ENCODE measurements around the gene NTN3.

Gene NTN3

GRCh38 chr16:2426941-2427361, 44.1 kb upstream of the NTN3 start:
- peak overlapping the region; percentile 78 to 92 (median 91) for H3K4me3 Mint-ChIP-seq
- no peaks in the 10 kb centered on the region for H3K27me3 Mint-ChIP-seq (ENCODE audit: low read depth)
- H3K4me1 Mint-ChIP-seq, result peaks cover 18% of the 10 kb centered on the region
- TF ChIP-seq CTCF (IDR thresholded peaks at IDR 0.05; ENCODE audit: unreplicated experiment in 3 of 3), result no peak
- no peaks in the 10 kb centered on the region for H3K36me3 Mint-ChIP-seq (ENCODE audit: low read depth)
- no peaks in the 10 kb centered on the region for H3K9me3 Mint-ChIP-seq
- no peak overlapping the region for H3K27ac Mint-ChIP-seq

GRCh38 chr16:2427526-2427925, 43.6 kb upstream of the NTN3 start:
- Mint-ChIP-seq H3K36me3 (ENCODE audit: low read depth) (peaks cover 2% of the 10 kb centered on the region), H3K27me3 (ENCODE audit: low read depth) (no peaks in the 10 kb centered on the region), H3K4me3 (peak overlapping the region; percentile 78 to 92 (median 91)), H3K27ac (peak overlapping the region in 1 of 3 experiments; percentile 73), H3K9me3 (no peaks in the 10 kb centered on the region), H3K4me1 (peaks cover 18% of the 10 kb centered on the region)
- no peak for TF ChIP-seq CTCF (IDR thresholded peaks at IDR 0.05; ENCODE audit: unreplicated experiment in 3 of 3)

- peak overlapping the region; percentile 87 to 92 (median 91) for H3K4me3 Mint-ChIP-seq
- peaks cover 9% of the 10 kb centered on the region for H3K36me3 Mint-ChIP-seq (ENCODE audit: low read depth)
- H3K27me3 Mint-ChIP-seq (ENCODE audit: low read depth), result no peaks in the 10 kb centered on the region
- peak in 1 of 3 experiments; percentile 17 for TF ChIP-seq CTCF (IDR thresholded peaks at IDR 0.05; ENCODE audit: unreplicated experiment in 3 of 3)
- H3K27ac Mint-ChIP-seq, result peak overlapping the region in 2 of 3 experiments; percentile 62 to 73
- no peaks in the 10 kb centered on the region for H3K9me3 Mint-ChIP-seq
- H3K4me1 Mint-ChIP-seq, result peaks cover 18% of the 10 kb centered on the region
Observed at GRCh38 chr16:2428051-2428783, 42.9 kb upstream of the NTN3 start.

GRCh38 chr16:2428784-2429033, 42.4 kb upstream of the NTN3 start:
- Mint-ChIP-seq H3K4me1 (peaks cover 18% of the 10 kb centered on the region), H3K4me3 (peak overlapping the region; percentile 87 to 92 (median 91)), H3K9me3 (no peaks in the 10 kb centered on the region), H3K36me3 (ENCODE audit: low read depth) (peaks cover 13% of the 10 kb centered on the region), H3K27me3 (ENCODE audit: low read depth) (no peaks in the 10 kb centered on the region), H3K27ac (peak overlapping the region in 1 of 3 experiments; percentile 62)
- TF ChIP-seq CTCF (IDR thresholded peaks at IDR 0.05; ENCODE audit: unreplicated experiment in 3 of 3), result peak in 1 of 3 experiments; percentile 5

GRCh38 chr16:2429034-2429770, 41.9 kb upstream of the NTN3 start, which contains the start of gene CCNF:
TSS of gene CCNF (plus strand) at chr16:2429447. CDS start at chr16:2429482, 35 bp downstream.
- no peaks in the 10 kb centered on the region for H3K27me3 Mint-ChIP-seq (ENCODE audit: low read depth)
- H3K4me1 Mint-ChIP-seq, result peaks cover 18% of the 10 kb centered on the region
- H3K27ac Mint-ChIP-seq, result peak within 1 kb of the TSS in 2 of 3 experiments; percentile 59 to 62
- TF ChIP-seq CTCF (IDR thresholded peaks at IDR 0.05; ENCODE audit: unreplicated experiment in 3 of 3), result no peak
- H3K9me3 Mint-ChIP-seq, result no peaks in the 10 kb centered on the region
- H3K4me3 Mint-ChIP-seq, result peak within 1 kb of the TSS; percentile 87 to 92 (median 91)
- peaks cover 15% of the 10 kb centered on the region for H3K36me3 Mint-ChIP-seq (ENCODE audit: low read depth)
